Endothelial cell of umbilical vein (primary cell): ENCODE measurements around the gene DMD. TPM values are rescaled to one million over a fixed set of nuclear protein-coding genes. Genes with fewer than 3 reads are reported as not detected.
"Not testable (repeated sequence)": the region's sequence is repeated elsewhere in the genome, so short reads cannot be mapped to it uniquely, and the experiment has no call there.

Source experiments
- BruUV-seq: library from RNA; stranded (reverse); fragments of 400-500 nt; replicated peaks from 2 replicates; lab custom pipeline; 2021; lab: Mats Ljungman, UMichigan
- CTCF ChIA-PET: fragments of 300-600, 350-600 bp; sonication (Branson Sonifier 250); formaldehyde crosslinking; loops from one replicate; lab custom pipeline; 2021; ENCODE audit warnings: antibody characterized with exemption, inconsistent platforms; lab: Charles Lee
- POLR2A ChIA-PET: fragments of 300-600, 350-600 bp; sonication (Branson Sonifier 250); formaldehyde crosslinking; loops from one replicate; lab custom pipeline; 2021; ENCODE audit warnings: antibody characterized with exemption, inconsistent platforms; lab: Charles Lee
- DNase-seq: peaks from one replicate; pipeline ENCODE4 v3.0.0-alpha.2; 2011; ENCODE audit warnings: low read depth, low spot score
- FAIRE-seq: peaks from 2 replicates; lab custom pipeline; 2011; peaks lifted over from hg19 to GRCh38; lab: Jason Lieb, UNC
- H2AFZ ChIP-seq: 2 replicates; pipeline ENCODE4 v1.6.0; 2012; ENCODE audit warnings: low read depth, low read length, control low read depth, inconsistent platforms
- H3K27ac ChIP-seq: 2 replicates; pipeline ENCODE4 v1.5.1; 2011; ENCODE audit warnings: low read depth, mild to moderate bottlenecking, control low read depth, low read length, moderate library complexity; ENCODE audit not compliant: insufficient read depth
- H3K27me3 ChIP-seq, 2 experiments: 2 replicates each; pipeline versions ENCODE4 v1.6.0 to v1.6.1; 2011; ENCODE audit warnings: low read length in 2 of 2, mixed read lengths in 1 of 2; ENCODE audit not compliant: control insufficient read depth in 2 of 2, insufficient read depth in 2 of 2
- H3K36me3 ChIP-seq, 2 experiments: 2 replicates in 1 of 2; 3 replicates in 1 of 2; pipeline ENCODE4 v1.5.1; 2011; ENCODE audit warnings: low read length in 2 of 2, mild to moderate bottlenecking in 1 of 2, moderate library complexity in 1 of 2; ENCODE audit not compliant: control insufficient read depth in 2 of 2, insufficient read depth in 2 of 2; ENCODE audit errors: extremely low read depth in 1 of 2
- H3K4me1 ChIP-seq: 3 replicates; pipeline ENCODE4 v1.5.1; 2011; ENCODE audit warnings: mild to moderate bottlenecking, low read length; ENCODE audit not compliant: control insufficient read depth, insufficient read depth; ENCODE audit errors: extremely low read depth
- H3K4me2 ChIP-seq: 2 replicates; pipeline ENCODE4 v1.6.1; 2011; ENCODE audit warnings: low read length, control low read depth, mixed read lengths; ENCODE audit not compliant: insufficient read depth
- H3K4me3 ChIP-seq, 3 experiments: fragments of 200-600 bp in 1 of 3; sonication (generic), shearing (Covaris generic) in 1 of 3; replicated peaks in 1 of 3; 2 replicates each; pipeline ENCODE4 v1.5.1; 2011 to 2016; ENCODE audit warnings: control low read depth in 3 of 3, low read length in 3 of 3, mild to moderate bottlenecking in 2 of 3, inconsistent platforms in 1 of 3, low read depth in 1 of 3, moderate library complexity in 1 of 3; ENCODE audit not compliant: insufficient read depth in 1 of 3
- H3K79me2 ChIP-seq: 2 replicates; pipeline ENCODE4 v1.6.0; 2012; ENCODE audit warnings: low read length, inconsistent platforms; ENCODE audit not compliant: control insufficient read depth, insufficient read depth
- H3K9ac ChIP-seq: replicated peaks from 2 replicates; pipeline ENCODE3; 2011; ENCODE audit warnings: low read length, control low read depth; ENCODE audit not compliant: insufficient read depth; ENCODE audit errors: extremely low read depth
- H3K9me1 ChIP-seq: replicated peaks from 3 replicates; pipeline ENCODE4 v1.6.0; 2011; ENCODE audit warnings: mild to moderate bottlenecking, low read length; ENCODE audit not compliant: control insufficient read depth, insufficient read depth; ENCODE audit errors: extremely low read depth
- H3K9me3 ChIP-seq: replicated peaks from 2 replicates; pipeline ENCODE4 v1.5.1; 2012; ENCODE audit warnings: low read length, inconsistent platforms; ENCODE audit not compliant: control insufficient read depth, insufficient read depth
- H4K20me1 ChIP-seq: replicated peaks from 2 replicates; pipeline ENCODE3; 2011; ENCODE audit warnings: mild to moderate bottlenecking, low read length; ENCODE audit not compliant: control insufficient read depth, insufficient read depth; ENCODE audit errors: extremely low read depth
- JUN ChIP-seq: IDR thresholded peaks from 2 replicates; pipeline ENCODE4 v1.6.1; 2011; ENCODE audit warnings: borderline replicate concordance, low read depth; ENCODE audit not compliant: insufficient read length, insufficient read depth
- POLR2A ChIP-seq: IDR thresholded peaks from 2 replicates; pipeline ENCODE4 v1.6.1; 2012; ENCODE audit warnings: low read depth, mild to moderate bottlenecking, control low read depth, low read length
- dilution Hi-C: fragments of 300-500 bp; cut with MboI; formaldehyde crosslinking; loops from one replicate; pipeline ENCODE4 v1.15.0; 2019; ENCODE audit warnings: low sequenced_read_pairs; ENCODE audit not compliant: extremely low pct_ligation_motif_present
- intact Hi-C: fragments of 100-400 bp; cut with micrococcal nuclease; formaldehyde crosslinking; loops from one replicate; pipeline ENCODE4 v1.10.0; 2022
- polyA plus RNA-seq, 4 experiments: library from polyadenylated mRNA; depleted of rRNA in 3 of 4; stranded (reverse) in 3 of 4; unstranded in 1 of 4; fragments of >200 nt; gene quantifications; 2 replicates each; pipeline versions ENCODE4 v1.2.1 to v1.2.3, GENCODE V29; 2011 to 2012; ENCODE audit warnings: missing spikeins in 1 of 4
- total RNA-seq: library from RNA; stranded (reverse); gene quantifications from 2 replicates; pipeline ENCODE4 v1.2.3, GENCODE V29; 2021

Gene DMD
- total and polyA plus RNA-seq, 2 donors (not counting 3 experiments of a cell fraction or from before 2014, with no cell fraction given): 7.3 to 9.0 TPM

- no peaks in the 10 kb centered on the region for H3K9me1 ChIP-seq
- no peaks in the 10 kb centered on the region for H4K20me1 ChIP-seq
- peaks cover 11% of the 10 kb centered on the region for H3K4me1 ChIP-seq
- intact Hi-C loops (no loop called here), dilution Hi-C loops (no loop called here)
- no peak overlapping the region for H3K27ac ChIP-seq
- no peak overlapping the region for H3K9ac ChIP-seq
- H2AFZ ChIP-seq: no peak overlapping the region
- BruUV-seq: no TSS peak
- H3K4me3 ChIP-seq: no peak overlapping the region
- no peaks in the 10 kb centered on the region for H3K9me3 ChIP-seq
- ChIA-PET POLR2A (no interaction called here), CTCF (no interaction called here)
- no peak for FAIRE-seq
- no peaks in the 10 kb centered on the region for H3K27me3 ChIP-seq
- no peaks in the 10 kb centered on the region for H3K36me3 ChIP-seq
- no peak for DNase-seq
- H3K4me2 ChIP-seq: no peak overlapping the region
- no peaks in the 10 kb centered on the region for H3K79me2 ChIP-seq
- TF ChIP-seq JUN (no peak), POLR2A (no peak)
Observed at GRCh38 chrX:31588355-31588754, 1623.0 kb downstream of the DMD start.

- dilution Hi-C loops, H3K9ac ChIP-seq, H3K27ac ChIP-seq, FAIRE-seq, H3K4me1 ChIP-seq, DNase-seq, H4K20me1 ChIP-seq, H3K4me2 ChIP-seq, intact Hi-C loops, H3K36me3 ChIP-seq, H3K27me3 ChIP-seq, H2AFZ ChIP-seq, H3K79me2 ChIP-seq, H3K4me3 ChIP-seq, BruUV-seq, POLR2A ChIA-PET, CTCF ChIA-PET, H3K9me1 ChIP-seq, H3K9me3 ChIP-seq: not testable (repeated sequence)
Observed at GRCh38 chrX:31583892-31584291, 1627.5 kb downstream of the DMD start.
